ENCODE measurements around the gene RFC4.
A peak's percentile ranks its signal among the peaks of the same experiment; 100 is the strongest.

Gene RFC4

DNA sequence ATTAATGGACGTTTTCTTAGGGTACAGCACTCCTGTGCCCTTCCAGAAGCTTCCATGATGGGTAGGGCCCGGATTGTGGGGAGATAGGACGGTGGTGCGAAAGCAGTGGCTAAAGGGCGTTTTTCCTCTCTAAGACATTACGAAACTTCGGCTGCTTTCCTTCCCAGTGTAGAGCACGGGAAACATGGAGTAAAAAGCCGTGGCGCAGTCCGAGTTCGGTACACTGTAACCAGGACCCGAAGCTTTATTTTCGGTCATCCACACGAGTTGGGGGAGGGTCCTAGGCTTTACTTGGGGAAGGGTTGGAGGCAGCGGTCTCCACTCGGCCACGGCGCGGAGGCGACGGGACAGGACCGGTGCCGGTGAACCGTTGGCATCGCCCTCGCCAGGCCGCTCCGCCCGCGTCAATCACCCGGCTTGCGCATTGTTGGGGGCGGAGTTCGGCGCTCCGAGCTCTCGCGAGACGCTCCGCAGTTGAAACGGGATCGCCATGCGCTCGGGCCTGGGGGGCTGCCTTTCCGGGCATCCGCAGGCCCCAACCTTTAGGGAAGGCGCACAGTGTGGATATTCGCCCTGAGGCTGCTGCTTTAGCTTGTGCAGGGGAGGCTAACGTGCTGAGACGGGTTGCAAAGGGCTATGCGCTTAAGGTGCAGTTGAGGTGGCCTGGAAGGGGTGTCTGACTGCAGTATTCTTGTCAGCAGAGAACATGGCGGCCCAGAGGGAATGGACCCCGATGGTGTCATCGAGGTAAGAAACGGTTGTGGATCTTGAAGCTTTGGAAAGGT is 22.4 kb downstream of the RFC4 start (continued):
- TF ChIP-seq ZNF677 (tag by site-specific recombination; IDR thresholded peaks at IDR 0.05) (0 out of 2 replicates have a peak, but pooled peaks have one; percentile 1), REPIN1 (tag by site-specific recombination; IDR thresholded peaks at IDR 0.05; ENCODE audit: low read depth) (no peak), ZNF391 (tag by site-specific recombination; IDR thresholded peaks at IDR 0.05; ENCODE audit: borderline replicate concordance, low read depth) (no peak), ZNF23 (tag by site-specific recombination; IDR thresholded peaks at IDR 0.05; ENCODE audit: borderline replicate concordance) (no peak), GLIS2 (tag by site-specific recombination; IDR thresholded peaks at IDR 0.05) (peak; percentile 38; the same call in 1 of the 2 replicates), ZNF138 (tag by site-specific recombination; IDR thresholded peaks at IDR 0.05; ENCODE audit: borderline replicate concordance) (0 out of 2 replicates have a peak, but pooled peaks have one; percentile 13), ZNF621 (tag by site-specific recombination; IDR thresholded peaks at IDR 0.05) (no peak), ZNF768 (tag by site-specific recombination; IDR thresholded peaks at IDR 0.05) (no peak), ZFP41 (tag by site-specific recombination; IDR thresholded peaks at IDR 0.05; ENCODE audit: borderline replicate concordance) (no peak; the same call in 1 of the 2 replicates), ZNF629 (tag by site-specific recombination; IDR thresholded peaks at IDR 0.05) (0 out of 2 replicates have a peak, but pooled peaks have one; percentile 3), ZNF510 (tag by site-specific recombination; IDR thresholded peaks at IDR 0.05; ENCODE audit: insufficient replicate concordance) (no peak), YY2 (tag by site-specific recombination; IDR thresholded peaks at IDR 0.05) (peak; percentile 38; the same call in 1 of the 2 replicates), ZNF19 (tag by site-specific recombination; IDR thresholded peaks at IDR 0.05; ENCODE audit: low read depth) (no peak), ZNF610 (tag by site-specific recombination; IDR thresholded peaks at IDR 0.05; ENCODE audit: borderline replicate concordance) (0 out of 2 replicates have a peak, but pooled peaks have one; percentile 19), ZNF830 (tag by site-specific recombination; IDR thresholded peaks at IDR 0.05; ENCODE audit: low read depth) (no peak)
- TF ChIP-seq, protein P1, sequence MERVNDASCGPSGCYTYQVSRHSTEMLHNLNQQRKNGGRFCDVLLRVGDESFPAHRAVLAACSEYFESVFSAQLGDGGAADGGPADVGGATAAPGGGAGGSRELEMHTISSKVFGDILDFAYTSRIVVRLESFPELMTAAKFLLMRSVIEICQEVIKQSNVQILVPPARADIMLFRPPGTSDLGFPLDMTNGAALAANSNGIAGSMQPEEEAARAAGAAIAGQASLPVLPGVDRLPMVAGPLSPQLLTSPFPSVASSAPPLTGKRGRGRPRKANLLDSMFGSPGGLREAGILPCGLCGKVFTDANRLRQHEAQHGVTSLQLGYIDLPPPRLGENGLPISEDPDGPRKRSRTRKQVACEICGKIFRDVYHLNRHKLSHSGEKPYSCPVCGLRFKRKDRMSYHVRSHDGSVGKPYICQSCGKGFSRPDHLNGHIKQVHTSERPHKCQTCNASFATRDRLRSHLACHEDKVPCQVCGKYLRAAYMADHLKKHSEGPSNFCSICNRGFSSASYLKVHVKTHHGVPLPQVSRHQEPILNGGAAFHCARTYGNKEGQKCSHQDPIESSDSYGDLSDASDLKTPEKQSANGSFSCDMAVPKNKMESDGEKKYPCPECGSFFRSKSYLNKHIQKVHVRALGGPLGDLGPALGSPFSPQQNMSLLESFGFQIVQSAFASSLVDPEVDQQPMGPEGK (tag by site-specific recombination; IDR thresholded peaks at IDR 0.05) = peak; percentile 81
- TF ChIP-seq, protein P2, sequence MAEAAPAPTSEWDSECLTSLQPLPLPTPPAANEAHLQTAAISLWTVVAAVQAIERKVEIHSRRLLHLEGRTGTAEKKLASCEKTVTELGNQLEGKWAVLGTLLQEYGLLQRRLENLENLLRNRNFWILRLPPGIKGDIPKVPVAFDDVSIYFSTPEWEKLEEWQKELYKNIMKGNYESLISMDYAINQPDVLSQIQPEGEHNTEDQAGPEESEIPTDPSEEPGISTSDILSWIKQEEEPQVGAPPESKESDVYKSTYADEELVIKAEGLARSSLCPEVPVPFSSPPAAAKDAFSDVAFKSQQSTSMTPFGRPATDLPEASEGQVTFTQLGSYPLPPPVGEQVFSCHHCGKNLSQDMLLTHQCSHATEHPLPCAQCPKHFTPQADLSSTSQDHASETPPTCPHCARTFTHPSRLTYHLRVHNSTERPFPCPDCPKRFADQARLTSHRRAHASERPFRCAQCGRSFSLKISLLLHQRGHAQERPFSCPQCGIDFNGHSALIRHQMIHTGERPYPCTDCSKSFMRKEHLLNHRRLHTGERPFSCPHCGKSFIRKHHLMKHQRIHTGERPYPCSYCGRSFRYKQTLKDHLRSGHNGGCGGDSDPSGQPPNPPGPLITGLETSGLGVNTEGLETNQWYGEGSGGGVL (tag by site-specific recombination; IDR thresholded peaks at IDR 0.05) = no peak
- TF ChIP-seq, protein P3, sequence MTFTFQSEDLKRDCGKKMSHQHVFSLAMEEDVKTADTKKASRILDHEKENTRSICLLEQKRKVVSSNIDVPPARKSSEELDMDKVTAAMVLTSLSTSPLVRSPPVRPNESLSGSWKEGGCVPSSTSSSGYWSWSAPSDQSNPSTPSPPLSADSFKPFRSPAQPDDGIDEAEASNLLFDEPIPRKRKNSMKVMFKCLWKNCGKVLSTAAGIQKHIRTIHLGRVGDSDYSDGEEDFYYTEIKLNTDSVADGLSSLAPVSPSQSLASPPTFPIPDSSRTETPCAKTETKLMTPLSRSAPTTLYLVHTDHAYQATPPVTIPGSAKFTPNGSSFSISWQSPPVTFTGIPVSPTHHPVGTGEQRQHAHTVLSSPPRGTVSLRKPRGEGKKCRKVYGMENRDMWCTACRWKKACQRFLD (tag by site-specific recombination; IDR thresholded peaks at IDR 0.05) = no peak
- TF ChIP-seq, protein P4, sequence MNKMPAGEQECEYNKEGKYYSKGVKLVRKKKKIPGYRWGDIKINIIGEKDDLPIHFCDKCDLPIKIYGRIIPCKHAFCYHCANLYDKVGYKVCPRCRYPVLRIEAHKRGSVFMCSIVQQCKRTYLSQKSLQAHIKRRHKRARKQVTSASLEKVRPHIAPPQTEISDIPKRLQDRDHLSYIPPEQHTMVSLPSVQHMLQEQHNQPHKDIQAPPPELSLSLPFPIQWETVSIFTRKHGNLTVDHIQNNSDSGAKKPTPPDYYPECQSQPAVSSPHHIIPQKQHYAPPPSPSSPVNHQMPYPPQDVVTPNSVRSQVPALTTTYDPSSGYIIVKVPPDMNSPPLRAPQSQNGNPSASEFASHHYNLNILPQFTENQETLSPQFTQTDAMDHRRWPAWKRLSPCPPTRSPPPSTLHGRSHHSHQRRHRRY (tag by site-specific recombination; IDR thresholded peaks at IDR 0.05) = no peak
- TF ChIP-seq, protein P5, sequence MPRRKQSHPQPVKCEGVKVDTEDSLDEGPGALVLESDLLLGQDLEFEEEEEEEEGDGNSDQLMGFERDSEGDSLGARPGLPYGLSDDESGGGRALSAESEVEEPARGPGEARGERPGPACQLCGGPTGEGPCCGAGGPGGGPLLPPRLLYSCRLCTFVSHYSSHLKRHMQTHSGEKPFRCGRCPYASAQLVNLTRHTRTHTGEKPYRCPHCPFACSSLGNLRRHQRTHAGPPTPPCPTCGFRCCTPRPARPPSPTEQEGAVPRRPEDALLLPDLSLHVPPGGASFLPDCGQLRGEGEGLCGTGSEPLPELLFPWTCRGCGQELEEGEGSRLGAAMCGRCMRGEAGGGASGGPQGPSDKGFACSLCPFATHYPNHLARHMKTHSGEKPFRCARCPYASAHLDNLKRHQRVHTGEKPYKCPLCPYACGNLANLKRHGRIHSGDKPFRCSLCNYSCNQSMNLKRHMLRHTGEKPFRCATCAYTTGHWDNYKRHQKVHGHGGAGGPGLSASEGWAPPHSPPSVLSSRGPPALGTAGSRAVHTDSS (tag by site-specific recombination; IDR thresholded peaks at IDR 0.05) = no peak
- TF ChIP-seq, protein P6, sequence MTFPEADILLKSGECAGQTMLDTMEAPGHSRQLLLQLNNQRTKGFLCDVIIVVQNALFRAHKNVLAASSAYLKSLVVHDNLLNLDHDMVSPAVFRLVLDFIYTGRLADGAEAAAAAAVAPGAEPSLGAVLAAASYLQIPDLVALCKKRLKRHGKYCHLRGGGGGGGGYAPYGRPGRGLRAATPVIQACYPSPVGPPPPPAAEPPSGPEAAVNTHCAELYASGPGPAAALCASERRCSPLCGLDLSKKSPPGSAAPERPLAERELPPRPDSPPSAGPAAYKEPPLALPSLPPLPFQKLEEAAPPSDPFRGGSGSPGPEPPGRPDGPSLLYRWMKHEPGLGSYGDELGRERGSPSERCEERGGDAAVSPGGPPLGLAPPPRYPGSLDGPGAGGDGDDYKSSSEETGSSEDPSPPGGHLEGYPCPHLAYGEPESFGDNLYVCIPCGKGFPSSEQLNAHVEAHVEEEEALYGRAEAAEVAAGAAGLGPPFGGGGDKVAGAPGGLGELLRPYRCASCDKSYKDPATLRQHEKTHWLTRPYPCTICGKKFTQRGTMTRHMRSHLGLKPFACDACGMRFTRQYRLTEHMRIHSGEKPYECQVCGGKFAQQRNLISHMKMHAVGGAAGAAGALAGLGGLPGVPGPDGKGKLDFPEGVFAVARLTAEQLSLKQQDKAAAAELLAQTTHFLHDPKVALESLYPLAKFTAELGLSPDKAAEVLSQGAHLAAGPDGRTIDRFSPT (tag by site-specific recombination; IDR thresholded peaks at IDR 0.05) = peak; percentile 91
- TF ChIP-seq, protein P7, sequence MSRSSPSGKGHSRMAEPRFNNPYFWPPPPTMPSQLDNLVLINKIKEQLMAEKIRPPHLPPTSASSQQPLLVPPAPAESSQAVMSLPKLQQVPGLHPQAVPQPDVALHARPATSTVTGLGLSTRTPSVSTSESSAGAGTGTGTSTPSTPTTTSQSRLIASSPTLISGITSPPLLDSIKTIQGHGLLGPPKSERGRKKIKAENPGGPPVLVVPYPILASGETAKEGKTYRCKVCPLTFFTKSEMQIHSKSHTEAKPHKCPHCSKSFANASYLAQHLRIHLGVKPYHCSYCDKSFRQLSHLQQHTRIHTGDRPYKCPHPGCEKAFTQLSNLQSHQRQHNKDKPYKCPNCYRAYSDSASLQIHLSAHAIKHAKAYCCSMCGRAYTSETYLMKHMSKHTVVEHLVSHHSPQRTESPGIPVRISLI (tag by site-specific recombination; IDR thresholded peaks at IDR 0.05) = 0 out of 2 replicates have a peak, but pooled peaks have one; percentile 7
- TF ChIP-seq, protein P8, sequence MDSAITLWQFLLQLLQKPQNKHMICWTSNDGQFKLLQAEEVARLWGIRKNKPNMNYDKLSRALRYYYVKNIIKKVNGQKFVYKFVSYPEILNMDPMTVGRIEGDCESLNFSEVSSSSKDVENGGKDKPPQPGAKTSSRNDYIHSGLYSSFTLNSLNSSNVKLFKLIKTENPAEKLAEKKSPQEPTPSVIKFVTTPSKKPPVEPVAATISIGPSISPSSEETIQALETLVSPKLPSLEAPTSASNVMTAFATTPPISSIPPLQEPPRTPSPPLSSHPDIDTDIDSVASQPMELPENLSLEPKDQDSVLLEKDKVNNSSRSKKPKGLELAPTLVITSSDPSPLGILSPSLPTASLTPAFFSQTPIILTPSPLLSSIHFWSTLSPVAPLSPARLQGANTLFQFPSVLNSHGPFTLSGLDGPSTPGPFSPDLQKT (IDR thresholded peaks at IDR 0.05; ENCODE audit: borderline replicate concordance, low read depth, low read length) = no peak

All from HEK293 (cell line).